ENCODE measurements around the gene PRRT3.
"Not testable (repeated sequence)": the region's sequence is repeated elsewhere in the genome, so short reads cannot be mapped to it uniquely, and the experiment has no call there.

PRRT3 gene

GRCh38 chr3:9918261-9919038 is 33.8 kb downstream of the PRRT3 start:
- no peak for DNase-seq (ENCODE audit: low spot score)
- no peak for FAIRE-seq

GRCh38 chr3:9917820-9918219 is 34.4 kb downstream of the PRRT3 start:
- no peak for FAIRE-seq
- DNase-seq (ENCODE audit: low spot score): no peak

GRCh38 chr3:9916734-9917680 is 35.2 kb downstream of the PRRT3 start, which contains the start of gene IL17RC:
Gene IL17RC, plus strand, starts transcription at chr3:9917098. Its CDS starts 218 bp downstream, at chr3:9917316.
- DNase-seq (ENCODE audit: low spot score) (peak; percentile 93), FAIRE-seq (no peak)

GRCh38 chr3:9916346-9916733 is 35.9 kb downstream of the PRRT3 start:
- FAIRE-seq: no peak
- no peak for DNase-seq (ENCODE audit: low spot score)

GRCh38 chr3:9915254-9916141 is 36.7 kb downstream of the PRRT3 start:
- no peak for FAIRE-seq

DNA sequence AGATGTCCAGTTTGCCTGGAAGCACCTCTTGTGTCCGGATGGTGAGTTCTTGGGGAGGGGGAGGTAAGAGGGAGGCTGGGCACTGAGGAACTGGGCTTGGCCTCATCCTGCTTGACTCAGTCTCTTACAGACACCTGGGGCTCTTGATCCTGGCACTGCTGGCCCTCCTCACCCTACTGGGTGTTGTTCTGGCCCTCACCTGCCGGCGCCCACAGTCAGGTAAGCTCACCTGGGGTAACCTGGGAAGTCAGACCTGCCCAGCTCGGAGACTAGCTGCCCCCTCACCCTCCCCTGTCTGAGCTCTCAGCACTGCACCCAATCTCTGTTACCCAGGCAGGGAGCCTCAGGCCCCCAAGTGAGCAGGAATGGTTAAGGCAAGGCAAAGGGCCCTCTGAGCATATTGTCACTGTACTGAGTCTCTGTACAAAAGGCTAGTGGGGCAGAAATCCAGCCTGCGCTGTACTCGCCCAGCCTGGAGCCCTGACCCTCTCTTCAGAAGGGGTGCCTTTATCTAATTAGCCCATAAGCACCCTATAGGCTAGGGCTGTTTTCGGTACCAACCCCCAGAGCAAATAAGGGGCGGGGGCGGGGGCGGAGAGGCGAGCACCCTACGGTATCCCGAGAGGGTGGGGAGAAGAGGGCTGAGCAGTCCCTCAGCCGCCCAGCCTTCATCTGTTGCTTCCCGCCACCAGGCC is 37.5 kb downstream of the PRRT3 start:
- DNase-seq (ENCODE audit: low spot score) (no peak), FAIRE-seq (no peak)

More at GRCh38 chr3:9915254-9916141, 36.7 kb downstream of the PRRT3 start:
- DNase-seq (ENCODE audit: low spot score): peak; percentile 49

GRCh38 chr3:9914011-9914410 is 38.2 kb downstream of the PRRT3 start:
- FAIRE-seq: no peak
- no peak for DNase-seq (ENCODE audit: low spot score)

- no peak for DNase-seq (ENCODE audit: low spot score)
Observed at GRCh38 chr3:9913601-9914000, 38.6 kb downstream of the PRRT3 start.

GRCh38 chr3:9912294-9912935 is 39.8 kb downstream of the PRRT3 start:
- FAIRE-seq (no peak), DNase-seq (ENCODE audit: low spot score) (no peak)

More at GRCh38 chr3:9913601-9914000, 38.6 kb downstream of the PRRT3 start:
- FAIRE-seq: no peak

DNA sequence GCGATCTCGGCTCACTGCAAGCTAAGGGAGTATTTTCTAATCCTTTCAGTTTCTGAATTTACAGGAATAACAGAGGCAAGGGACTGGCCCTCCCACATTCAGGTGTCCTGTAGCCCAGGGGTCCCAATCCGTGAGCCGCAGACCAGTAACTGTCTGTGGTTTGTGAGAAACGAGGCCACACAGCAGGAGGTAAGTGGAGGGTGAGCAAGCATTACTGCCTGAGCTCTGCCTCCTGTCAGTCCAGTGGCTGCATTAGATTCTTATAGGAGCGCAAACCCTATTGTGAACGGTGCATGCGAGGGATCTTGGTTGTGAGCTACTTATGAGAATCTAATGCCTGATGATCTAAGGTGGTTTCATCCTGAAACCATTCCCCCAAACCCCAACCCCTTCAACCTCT is 40.3 kb downstream of the PRRT3 start:
- no peak for DNase-seq (ENCODE audit: low spot score)
- no peak for FAIRE-seq

- no peak for FAIRE-seq
- DNase-seq (ENCODE audit: low spot score): no peak
Observed at GRCh38 chr3:9909221-9910013, 42.8 kb downstream of the PRRT3 start.

- FAIRE-seq (no peak), DNase-seq (ENCODE audit: low spot score) (no peak)
Observed at GRCh38 chr3:9908286-9908685, 43.9 kb downstream of the PRRT3 start.

DNA sequence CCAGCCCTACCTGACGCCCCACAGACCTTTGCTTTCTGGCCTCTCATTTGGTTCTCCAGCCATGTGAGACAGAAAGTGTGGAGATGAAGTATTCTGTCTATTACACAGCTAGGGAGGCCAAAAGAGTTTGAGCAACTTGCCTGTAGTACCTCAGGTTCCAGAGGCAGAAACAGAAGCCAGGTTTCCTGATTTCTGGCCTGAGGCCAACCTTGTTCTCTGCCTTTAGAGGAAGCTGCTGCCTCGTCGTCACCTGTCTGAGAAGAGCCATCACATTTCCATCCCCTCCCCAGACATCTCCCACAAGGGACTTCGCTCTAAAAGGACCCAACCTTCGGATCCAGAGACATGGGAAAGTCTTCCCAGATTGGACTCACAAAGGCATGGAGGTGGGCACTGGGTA is 45.7 kb downstream of the PRRT3 start:
- FAIRE-seq (no peak), DNase-seq (ENCODE audit: low spot score) (no peak)

DNA sequence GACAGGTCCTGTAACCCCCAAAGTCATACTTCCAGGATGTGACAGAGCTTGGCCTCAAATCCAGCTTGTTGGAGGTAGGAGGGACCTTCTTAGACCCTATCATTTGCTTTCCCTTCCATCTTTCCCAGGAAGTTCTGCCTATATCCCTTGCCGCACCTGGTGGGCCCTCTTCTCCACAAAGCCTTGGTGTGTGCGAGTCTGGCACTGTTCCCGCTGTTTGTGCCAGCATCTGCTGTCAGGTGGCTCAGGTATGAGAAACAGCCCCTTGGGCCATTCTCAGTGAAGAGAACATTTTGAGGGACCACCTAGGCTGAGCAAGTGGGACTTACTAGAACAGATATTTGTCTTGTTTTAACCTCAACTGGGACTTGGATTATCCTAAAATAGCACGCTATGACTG is 48.3 kb downstream of the PRRT3 start:
- no peak for DNase-seq (ENCODE audit: low spot score)
- no peak for FAIRE-seq

DNA sequence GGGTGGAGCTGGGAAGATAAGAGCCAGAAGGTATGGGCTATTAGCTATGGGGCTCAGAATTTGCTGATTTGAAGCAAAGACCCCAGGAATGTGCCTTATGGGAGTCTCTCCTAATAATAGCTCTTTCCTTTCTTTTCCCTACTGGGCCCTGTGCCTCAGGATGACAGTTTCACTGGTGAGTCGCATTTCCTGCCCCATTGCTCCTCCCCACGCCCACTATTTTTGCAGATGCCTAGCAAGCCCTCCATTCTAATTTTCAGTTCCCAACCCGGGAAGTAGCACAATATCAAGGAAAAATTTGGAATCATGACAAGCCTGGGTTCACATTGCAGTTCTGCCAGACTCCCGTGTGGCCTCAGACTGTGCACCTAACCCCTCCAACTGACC is 49.0 kb downstream of the PRRT3 start:
- no peak for DNase-seq (ENCODE audit: low spot score)
- FAIRE-seq: no peak

DNA sequence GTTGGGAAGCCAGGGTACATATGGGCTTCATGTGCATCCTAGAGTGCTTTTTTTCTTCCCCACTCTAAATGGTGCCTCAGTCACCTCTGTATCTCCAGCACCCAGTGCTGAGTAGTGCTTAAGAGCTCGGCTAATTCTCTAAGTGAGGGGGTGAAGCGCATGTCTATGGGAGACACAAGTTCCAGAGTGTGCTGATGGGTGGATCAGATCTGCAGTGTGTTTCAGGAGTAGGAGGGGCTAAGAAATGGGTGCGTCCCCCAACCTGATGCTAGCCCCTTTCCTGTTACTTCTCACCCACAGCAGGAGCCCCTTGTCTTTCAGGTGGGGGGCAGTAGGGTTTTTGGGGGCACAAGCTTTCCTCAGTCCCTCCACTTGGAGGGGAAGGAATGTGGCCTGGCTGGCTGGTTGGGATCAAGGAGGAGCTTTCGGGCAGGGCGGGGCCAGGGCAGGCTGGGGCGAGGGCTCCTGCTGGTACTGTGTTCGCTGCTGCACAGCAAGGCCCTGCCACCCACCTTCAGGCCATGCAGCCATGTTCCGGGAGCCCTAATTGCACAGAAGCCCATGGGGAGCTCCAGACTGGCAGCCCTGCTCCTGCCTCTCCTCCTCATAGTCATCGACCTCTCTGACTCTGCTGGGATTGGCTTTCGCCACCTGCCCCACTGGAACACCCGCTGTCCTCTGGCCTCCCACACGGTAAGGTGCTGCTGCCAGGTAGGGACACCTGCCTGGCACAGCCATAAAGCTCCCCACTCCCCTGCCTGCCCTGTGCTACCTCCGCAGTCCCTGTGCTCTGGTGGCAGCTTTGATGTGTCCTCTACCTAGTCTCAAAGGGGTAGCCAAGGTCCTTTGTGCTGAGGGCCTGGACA is 49.6 kb downstream of the PRRT3 start, which contains the start of gene IL17RE:
IL17RE (plus strand) TSS at position 477 of the 866 bp plus-strand sequence; CDS start at position 562, 85 bp downstream.
- DNase-seq (ENCODE audit: low spot score): no peak
- no peak for FAIRE-seq

DNA sequence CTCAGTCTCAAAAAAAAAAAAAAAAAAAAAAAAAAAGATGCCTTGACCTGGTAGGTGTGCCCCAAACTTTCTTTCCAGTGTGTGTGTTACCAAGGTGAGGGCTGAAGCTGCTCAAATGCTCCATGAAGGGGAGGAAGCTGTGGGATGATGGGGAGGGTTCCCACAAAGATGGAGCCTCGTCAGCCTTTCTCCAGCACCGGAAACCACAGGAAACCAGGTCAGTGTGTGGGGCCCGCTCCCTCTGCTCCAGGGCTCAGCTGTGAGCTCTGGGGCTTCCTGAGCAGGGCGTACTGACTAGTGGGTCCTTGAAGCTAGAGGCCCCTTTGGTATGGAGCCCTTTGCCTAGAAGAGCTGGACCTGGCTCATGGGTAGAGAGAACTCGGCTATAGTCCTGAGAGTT is 50.2 kb downstream of the PRRT3 start:
- DNase-seq (ENCODE audit: low spot score): no peak

GRCh38 chr3:9900965-9901415 is 51.2 kb downstream of the PRRT3 start:
- not testable (repeated sequence) for DNase-seq (ENCODE audit: low spot score); FAIRE-seq

More for the DNA sequence above, 50.2 kb downstream of the PRRT3 start:
- no peak for FAIRE-seq

All from urothelium cell line (cell line).